ENCODE data around the gene HOTAIR.

DNA sequence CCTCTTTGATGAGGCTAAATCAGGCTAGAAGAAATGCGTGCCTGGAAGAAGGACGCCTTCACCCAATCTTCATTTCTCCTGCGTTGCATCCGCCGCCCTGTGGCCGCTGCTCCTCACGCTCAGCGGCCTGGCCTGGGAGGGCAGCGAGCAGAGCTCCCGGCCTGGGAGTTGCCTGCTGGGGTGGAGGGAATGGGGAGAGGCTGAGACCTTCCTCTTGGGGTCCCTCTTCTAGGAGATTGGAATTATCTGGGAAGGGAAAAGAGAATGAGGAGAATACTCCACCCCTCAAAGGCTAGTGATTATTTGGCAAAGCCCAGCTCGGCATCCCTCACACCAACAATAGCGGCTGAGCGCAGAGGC is 22.4 kb downstream of the HOTAIR start:
- TF ChIP-seq, protein P1, sequence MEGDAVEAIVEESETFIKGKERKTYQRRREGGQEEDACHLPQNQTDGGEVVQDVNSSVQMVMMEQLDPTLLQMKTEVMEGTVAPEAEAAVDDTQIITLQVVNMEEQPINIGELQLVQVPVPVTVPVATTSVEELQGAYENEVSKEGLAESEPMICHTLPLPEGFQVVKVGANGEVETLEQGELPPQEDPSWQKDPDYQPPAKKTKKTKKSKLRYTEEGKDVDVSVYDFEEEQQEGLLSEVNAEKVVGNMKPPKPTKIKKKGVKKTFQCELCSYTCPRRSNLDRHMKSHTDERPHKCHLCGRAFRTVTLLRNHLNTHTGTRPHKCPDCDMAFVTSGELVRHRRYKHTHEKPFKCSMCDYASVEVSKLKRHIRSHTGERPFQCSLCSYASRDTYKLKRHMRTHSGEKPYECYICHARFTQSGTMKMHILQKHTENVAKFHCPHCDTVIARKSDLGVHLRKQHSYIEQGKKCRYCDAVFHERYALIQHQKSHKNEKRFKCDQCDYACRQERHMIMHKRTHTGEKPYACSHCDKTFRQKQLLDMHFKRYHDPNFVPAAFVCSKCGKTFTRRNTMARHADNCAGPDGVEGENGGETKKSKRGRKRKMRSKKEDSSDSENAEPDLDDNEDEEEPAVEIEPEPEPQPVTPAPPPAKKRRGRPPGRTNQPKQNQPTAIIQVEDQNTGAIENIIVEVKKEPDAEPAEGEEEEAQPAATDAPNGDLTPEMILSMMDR (IDR thresholded peaks at IDR 0.05; ENCODE audit: low read depth, low read length, missing input control): no peak
- TF ChIP-seq ZBTB33 (IDR thresholded peaks at IDR 0.05) (no peak), TAF1 (conservative IDR thresholded peaks at IDR 0.05) (no peak), FOXA1 (IDR thresholded peaks at IDR 0.05) (no peak)
